IPS DF 19.7 (cell line): ENCODE data around the gene SH2D4B.

Experiments used
- DNase-seq: peaks from one replicate; pipeline ENCODE4 v3.0.0-alpha.2; 2013; ENCODE audit warnings: low read depth, low spot score

SH2D4B gene

DNA sequence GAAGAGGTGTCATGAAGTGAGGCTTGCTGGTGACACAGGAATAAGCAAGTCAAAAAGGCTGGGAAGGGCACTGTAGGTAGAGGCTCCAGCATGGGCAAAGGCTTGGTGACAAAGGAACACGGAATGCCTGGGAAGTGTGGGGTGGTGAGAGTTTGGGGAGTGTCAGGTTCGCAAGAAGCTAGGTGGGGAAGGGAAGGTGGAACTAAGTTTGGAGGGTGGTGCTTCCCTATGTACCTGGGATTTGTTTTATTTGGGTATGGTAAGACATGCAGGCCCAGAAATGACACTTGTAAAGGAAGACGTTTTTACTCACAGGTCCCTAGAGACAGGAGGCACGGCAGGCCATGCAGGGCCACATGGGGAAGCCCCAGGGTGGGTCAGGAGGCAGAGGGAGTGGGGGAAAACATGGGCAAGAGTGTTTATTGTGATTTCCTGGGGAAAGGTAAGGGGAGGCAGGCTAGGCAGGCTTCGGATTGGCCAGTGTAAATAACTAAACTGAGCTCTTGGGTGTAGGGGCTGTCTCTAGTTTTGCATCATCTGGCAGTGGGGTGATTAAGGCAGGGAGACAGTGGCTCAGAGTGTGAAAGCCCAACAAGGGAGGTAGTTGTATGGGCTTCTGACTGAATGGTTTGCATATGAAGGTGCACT, 52.1 kb downstream of the SH2D4B start:
- DNase-seq: no peak

DNA sequence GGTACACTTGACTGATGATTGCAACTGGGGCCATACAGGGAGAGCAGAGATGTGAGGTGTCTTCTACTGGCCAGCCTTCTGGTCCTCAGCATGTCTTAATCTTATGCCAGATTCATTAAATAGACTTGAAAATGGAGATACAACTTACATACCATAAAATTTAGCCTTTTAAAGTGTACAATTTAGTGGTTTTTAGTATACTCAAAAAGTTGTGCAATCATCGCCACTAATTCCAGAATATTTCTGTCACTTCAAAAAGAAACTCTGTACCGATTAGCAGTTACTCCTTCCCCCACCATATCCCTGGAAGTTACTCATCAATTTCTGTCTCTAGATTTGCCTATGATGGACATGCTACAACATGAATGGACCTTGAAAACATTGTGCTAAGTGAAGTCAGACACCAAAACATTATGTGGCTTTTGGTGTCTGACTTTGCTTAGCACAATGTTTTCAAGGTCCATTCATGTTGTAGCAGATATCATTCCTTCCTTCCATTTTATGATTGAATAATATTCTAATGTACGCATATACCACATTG, 53.0 kb downstream of the SH2D4B start:
- DNase-seq: no peak

DNA sequence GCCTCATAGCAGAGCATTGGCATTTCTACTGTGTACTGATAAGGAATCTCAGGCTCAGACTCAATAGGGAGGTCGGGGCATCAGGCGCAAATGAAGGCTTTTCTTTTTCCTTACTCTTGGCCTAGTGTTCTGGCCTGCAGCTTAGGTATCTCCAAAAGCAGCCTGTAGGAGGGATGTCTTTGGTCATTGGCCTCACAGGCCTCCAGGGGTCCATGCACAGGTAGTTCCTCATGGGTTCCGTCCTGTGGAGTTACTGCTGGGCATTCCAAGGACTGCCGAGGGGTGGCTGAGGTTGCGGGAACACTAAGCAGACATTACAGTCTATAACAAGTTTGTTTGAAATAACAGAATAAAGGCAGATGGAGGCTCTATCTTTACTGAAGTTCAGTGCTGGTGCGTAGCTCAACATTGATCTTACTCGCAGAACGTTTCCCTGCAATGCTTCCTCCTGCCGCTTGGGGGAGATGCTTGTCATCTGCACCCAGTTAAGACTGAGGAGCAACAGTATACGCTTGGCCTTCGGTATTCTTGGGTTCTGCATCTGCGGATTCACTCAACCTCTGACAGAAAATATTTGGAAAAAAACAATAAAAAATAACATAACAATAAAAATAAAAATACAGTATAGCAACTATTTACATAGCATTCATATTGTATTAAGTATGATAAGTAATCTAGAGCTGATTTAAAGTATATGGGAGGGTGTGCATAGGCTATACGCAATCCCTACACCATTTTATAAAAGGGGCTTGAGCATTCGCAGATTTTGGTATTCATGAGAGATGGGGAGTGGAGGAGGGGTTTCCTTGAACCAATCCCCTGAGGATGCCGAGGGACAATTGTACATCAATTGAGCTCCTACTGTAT, 58.9 kb downstream of the SH2D4B start:
- DNase-seq: peak; percentile 48

- no peak for DNase-seq
Observed at GRCh38 chr10:80598084-80598798, 60.5 kb downstream of the SH2D4B start.

DNA sequence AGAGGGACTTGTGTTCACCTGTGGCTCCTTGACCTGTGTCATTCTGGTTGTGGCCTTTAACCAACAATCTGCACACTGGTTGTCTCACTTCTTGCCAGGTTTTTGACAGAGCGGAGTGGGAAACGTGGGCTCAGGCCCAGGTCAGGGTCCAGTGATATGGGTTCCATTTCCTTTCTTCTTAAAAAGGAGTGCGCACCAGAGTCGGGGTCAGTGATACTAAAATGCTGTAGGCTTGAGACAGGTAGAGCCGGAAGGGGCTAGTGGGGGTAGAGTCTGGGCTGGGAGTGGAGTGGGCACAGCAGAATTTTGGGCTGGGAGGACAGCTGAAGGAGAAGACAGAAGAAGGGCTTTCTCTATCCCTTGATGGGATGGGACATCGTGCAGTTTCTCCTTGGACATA, 61.2 kb downstream of the SH2D4B start:
- no peak for DNase-seq

- peak; percentile 80 for DNase-seq
Observed at GRCh38 chr10:80599424-80599847, 61.7 kb downstream of the SH2D4B start.

DNA sequence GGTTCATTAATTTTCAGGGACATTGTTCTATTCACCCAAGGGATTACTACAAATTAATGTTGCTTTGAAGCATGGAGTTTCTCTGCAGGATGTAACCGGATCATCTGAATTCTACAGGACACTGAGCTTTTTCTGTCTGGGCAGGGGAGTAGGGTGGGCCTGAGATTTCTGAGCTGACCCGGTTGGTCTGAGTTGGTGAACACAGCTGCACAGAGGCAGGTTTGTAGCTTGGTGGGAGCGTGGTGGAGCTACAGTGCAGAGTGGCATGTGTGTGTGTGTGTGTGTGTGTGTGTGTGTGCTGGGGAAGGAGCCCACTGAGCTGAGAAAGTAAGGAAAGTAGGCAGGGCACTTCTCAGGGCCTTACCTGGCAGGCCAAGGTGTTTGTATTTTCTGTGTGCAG, 62.6 kb downstream of the SH2D4B start:
- DNase-seq: no peak

DNA sequence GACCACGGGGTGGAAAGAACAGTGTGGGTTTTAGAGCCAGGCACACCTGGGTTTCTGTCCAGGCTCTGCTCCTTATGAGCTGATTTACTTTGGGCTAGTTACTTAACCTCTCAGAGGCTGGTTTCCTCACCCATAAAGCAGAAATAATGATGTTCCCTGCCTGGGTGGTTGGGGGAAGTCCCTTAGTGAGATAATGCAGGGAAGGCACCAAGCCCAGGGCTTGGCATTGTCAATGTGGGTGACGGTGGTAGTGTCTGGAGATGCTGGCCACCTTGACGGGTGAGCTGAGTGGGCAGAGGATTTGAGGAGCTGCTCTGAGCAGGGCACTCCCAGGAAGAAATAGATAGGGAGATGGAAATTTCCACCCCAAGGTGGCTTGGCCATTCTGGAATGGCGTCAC, 65.2 kb downstream of the SH2D4B start:
- no peak for DNase-seq

DNA sequence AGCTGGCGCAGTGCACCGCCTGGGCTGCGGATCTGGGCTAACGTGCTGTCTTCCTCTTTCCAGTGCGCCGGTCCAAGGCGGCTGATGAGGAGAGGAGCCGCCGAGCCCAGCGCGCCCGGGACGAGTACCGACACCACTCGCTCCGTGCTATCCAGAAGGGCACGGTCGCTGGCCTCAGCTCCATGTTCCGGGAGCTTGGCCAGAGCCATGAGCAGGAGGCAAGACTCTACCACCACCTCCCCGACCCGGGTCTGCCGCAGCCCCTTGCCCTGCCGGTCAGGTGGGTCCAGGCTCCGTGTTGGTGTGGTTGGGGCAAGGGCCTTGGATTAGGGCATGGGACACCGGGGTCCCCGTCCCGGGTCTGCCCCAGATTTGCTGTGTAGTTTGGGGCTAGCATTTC, 65.8 kb downstream of the SH2D4B start:
- no peak for DNase-seq

DNA sequence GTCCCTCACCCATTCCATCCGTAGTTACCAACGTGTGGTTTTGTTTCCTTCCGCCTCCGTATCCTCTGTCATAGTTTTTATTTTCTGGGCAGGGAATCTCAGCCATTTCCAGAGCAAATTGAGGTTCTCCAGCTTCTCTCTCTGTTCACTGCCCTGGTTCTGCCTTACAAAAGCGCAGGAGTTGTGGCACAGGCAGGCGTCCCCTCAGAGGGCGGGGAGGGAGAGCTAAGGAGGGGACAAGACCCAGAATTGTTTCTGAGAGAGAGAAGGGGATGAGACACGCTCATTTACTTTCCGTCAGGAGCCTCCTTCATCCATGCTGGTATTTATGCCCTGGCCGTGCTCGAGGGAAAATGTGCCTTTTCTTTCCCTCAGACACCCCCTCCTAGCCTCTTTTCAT, 71.0 kb downstream of the SH2D4B start:
- no peak for DNase-seq

DNA sequence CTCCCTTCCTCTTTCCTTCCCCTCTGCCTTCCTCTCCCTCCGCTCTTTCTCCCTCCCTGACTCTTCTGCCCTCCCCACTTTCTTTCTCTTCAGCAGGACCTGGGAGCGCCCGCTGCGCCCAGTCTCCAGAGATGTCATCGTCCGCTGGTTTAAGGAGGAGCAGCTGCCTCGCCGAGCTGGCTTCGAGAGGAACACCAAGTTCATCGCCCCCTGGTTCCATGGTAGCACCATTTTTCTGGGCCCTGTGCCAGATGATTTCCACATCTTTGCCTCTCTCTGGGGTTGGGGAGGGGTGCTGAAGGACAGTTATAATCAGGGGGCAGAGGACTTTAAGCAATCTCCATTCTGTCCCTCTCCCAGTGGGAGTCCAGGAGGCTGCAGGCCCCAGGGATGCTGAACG, 71.6 kb downstream of the SH2D4B start:
- no peak for DNase-seq

- no peak for DNase-seq
Observed at GRCh38 chr10:80611481-80612185, 73.9 kb downstream of the SH2D4B start.

- DNase-seq: no peak
Observed at GRCh38 chr10:80612261-80612660, 74.6 kb downstream of the SH2D4B start.

DNA sequence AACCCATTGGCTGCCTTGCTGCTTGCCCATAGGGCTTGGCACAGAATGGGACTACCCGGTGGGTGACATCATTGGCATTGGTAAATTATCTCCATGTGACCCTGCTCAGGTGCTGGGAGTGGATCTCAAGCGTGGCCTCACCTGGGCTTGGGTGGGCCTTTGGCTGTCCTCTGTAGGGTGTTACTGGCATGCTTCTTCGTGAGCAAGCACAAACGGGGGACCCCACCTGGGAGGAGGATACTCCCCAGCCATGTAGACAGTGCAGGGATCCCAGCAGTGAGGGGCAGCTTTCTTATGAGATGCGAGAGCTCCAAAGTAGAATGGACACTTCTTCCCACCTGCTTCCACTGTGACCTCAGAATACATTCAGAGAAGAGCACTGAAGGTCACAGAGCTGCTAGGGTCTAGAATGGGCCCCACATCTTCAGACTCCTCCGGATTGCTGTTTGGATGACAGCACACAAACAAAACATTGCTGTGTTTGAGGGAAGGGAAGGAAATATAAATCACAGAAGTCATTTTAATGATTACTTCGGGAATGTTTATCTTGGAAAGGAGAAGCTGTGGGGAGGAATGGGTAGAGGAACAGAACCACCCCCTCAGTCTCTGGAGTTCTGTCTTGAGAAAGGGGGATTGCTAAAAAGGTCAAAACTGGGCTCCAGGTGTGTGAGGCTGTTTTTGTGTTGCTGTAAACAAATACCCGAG, 75.9 kb downstream of the SH2D4B start:
- no peak for DNase-seq

DNA sequence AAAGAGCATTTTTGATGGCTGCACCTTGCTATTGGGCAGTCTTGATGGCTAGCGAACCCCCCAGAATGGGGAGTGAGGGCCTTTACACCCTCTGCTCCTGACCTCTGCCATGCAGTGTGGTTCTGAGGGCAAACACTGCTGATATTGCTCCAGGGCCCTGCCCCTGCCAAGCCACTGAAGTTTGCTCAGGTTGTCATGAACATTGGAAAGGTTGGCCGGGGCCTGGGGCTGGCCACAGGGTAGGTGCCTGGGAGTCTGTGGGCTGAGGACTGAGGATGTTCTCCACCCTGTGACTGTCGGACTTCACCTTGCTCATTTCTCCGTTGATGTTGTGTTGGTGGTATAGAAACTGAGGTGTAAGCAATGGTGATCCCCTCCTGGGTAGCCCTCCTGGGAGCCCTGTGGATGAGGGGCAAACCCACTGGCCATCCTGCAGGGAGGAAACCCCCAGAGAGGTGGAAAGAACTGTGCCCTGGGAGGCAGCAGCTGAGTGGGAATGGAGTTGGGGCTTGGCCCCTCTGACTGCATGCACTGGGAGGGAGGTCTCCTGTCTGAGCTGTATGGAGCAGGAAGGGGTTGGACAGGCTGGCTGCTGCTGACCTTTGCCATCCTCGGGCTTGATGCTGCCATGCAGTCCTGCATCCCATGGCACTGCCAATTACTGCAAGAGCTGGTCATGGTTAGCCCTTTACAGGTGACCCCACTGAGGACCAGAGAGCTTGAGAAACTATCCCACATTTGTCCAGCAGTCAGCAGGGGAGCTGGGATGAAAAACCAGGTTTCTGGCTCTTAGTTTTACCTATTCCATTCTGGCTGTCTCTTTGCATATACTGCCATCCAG, 77.1 kb downstream of the SH2D4B start:
- DNase-seq: no peak

- DNase-seq: no peak
Observed at GRCh38 chr10:80617807-80618206, 80.1 kb downstream of the SH2D4B start.

- no peak for DNase-seq
Observed at GRCh38 chr10:80619036-80619435, 81.3 kb downstream of the SH2D4B start.

GRCh38 chr10:80622153-80622552, 84.5 kb downstream of the SH2D4B start:
- DNase-seq: no peak

GRCh38 chr10:80630324-80630723, 92.6 kb downstream of the SH2D4B start:
- no peak for DNase-seq

- no peak for DNase-seq
Observed at GRCh38 chr10:80632742-80633141, 95.0 kb downstream of the SH2D4B start.
